Measurements from ENCODE around the gene OR4X2. TPM values are rescaled to one million over a fixed set of nuclear protein-coding genes. Genes with fewer than 3 reads are reported as not detected.

Gene OR4X2
- polyA plus RNA-seq, 1 experiment = not detected

DNA sequence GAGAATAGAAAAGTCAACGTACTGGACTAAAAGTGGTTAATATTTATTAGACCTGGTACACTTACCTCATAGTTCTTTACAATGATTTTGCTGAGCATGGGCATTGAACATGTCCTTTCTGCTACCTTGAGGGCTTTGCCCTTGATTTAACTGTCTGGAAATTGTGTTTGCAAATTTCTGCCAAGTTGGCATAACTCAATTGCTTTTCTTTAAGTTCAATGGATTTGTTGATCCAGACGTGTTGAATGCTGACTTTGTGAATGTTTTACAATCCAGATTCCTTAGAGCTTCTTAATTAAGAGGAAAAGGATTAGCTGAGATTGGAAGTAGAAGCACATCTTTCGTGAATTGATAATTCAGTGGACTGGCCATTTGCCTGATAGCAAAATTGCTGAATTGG is 7.2 kb upstream of the OR4X2 start:
- no peak for DNase-seq (ENCODE audit: low read depth, low spot score)
- POLR2A ChIA-PET = no interaction called here
- CTCF ChIA-PET = no interaction called here
- Histone ChIP-seq H3K4me3 (ENCODE audit: low read depth, low read length) (no peak overlapping the region), H3K27ac (ENCODE audit: low read depth, low read length) (no peak overlapping the region), H3K9me3 (ENCODE audit: control insufficient read depth, insufficient read depth, low read length) (no peaks in the 10 kb centered on the region), H3K27me3 (ENCODE audit: control insufficient read depth, insufficient read depth, low read length) (no peaks in the 10 kb centered on the region)
- TF ChIP-seq, protein P1, sequence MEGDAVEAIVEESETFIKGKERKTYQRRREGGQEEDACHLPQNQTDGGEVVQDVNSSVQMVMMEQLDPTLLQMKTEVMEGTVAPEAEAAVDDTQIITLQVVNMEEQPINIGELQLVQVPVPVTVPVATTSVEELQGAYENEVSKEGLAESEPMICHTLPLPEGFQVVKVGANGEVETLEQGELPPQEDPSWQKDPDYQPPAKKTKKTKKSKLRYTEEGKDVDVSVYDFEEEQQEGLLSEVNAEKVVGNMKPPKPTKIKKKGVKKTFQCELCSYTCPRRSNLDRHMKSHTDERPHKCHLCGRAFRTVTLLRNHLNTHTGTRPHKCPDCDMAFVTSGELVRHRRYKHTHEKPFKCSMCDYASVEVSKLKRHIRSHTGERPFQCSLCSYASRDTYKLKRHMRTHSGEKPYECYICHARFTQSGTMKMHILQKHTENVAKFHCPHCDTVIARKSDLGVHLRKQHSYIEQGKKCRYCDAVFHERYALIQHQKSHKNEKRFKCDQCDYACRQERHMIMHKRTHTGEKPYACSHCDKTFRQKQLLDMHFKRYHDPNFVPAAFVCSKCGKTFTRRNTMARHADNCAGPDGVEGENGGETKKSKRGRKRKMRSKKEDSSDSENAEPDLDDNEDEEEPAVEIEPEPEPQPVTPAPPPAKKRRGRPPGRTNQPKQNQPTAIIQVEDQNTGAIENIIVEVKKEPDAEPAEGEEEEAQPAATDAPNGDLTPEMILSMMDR (IDR thresholded peaks at IDR 0.05; ENCODE audit: low read depth, low read length) = no peak

DNA sequence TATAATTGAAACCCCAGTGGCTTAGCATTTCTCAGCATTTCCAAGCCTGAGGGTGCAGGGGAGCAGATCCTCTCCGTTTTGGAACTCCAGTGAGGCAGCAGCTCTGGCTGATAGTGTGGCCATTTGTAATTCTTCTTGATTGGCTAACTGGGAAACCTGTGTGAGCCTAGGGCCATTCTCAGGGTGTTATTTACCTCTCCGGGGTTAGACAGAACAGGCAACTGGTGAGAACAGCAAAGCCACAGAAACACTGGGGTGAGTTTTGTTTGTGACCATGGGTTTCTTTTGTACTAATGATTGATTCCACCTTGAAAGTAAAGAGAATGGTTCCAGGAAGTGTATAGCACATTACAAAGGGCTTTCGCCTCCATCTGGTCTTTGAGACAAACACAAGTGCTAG is 2.4 kb upstream of the OR4X2 start:
- TF ChIP-seq, protein P1 (IDR thresholded peaks at IDR 0.05; ENCODE audit: low read depth, low read length) = no peak
- no peak overlapping the region for H3K27ac ChIP-seq (ENCODE audit: low read depth, low read length)
- CTCF ChIA-PET = no interaction called here
- H3K9me3 ChIP-seq (ENCODE audit: control insufficient read depth, insufficient read depth, low read length) = no peaks in the 10 kb centered on the region
- no peak for DNase-seq (ENCODE audit: low read depth, low spot score)
- H3K27me3 ChIP-seq (ENCODE audit: control insufficient read depth, insufficient read depth, low read length) = no peaks in the 10 kb centered on the region
- POLR2A ChIA-PET = no interaction called here
- no peak overlapping the region for H3K4me3 ChIP-seq (ENCODE audit: low read depth, low read length)

DNA sequence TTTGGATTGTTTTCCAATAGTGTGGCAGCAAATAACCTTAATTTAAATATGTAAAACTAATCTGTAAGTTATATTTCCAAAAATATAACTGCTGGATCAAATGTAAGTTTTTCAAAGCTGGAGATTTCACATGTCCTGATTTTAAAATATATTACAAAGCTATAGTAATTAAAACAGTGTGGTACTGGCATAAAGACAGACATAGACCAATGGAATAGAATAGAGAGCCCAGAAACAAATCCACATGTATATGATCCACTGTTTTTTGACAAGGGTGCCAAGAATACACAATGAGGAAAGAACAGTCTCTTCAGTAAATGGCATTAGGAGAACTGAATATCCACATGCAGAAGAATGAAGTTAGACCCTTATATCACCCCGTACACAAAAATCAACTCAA is 4.0 kb downstream of the OR4X2 start:
- CTCF ChIA-PET = interaction anchor here (1.2 kb wide), 1 partner anchor 56 kb away, joined by 4 read pairs; no protein-coding TSS in a partner anchor
- H3K9me3 ChIP-seq (ENCODE audit: control insufficient read depth, insufficient read depth, low read length) = no peaks in the 10 kb centered on the region
- H3K27ac ChIP-seq (ENCODE audit: low read depth, low read length) = no peak overlapping the region
- TF ChIP-seq, protein P1 (IDR thresholded peaks at IDR 0.05; ENCODE audit: low read depth, low read length) = no peak
- no peaks in the 10 kb centered on the region for H3K27me3 ChIP-seq (ENCODE audit: control insufficient read depth, insufficient read depth, low read length)
- POLR2A ChIA-PET = no interaction called here
- no peak overlapping the region for H3K4me3 ChIP-seq (ENCODE audit: low read depth, low read length)
- DNase-seq (ENCODE audit: low read depth, low spot score) = no peak

DNA sequence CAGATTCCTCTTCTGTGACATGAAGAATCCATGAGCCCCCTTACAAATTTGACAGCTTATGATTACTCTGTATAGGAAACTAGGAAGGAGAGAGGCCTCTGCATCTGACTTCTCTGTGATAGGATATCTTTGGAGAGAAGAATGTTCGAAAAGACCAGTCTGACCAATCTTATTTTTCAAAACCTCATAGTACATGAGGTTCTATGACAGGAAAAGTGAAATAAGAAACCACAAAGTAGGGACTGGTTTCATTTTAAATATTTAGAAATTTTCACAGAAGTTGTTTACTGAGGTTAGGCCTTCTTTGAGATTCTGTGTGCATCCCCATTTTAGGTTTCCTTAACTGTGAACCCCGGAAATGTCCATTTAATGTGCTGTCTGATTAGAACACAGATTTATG is 16.7 kb downstream of the OR4X2 start:
- ChIA-PET POLR2A (no interaction called here), CTCF (interaction anchor here (0.6 kb wide), 1 partner anchor 328 kb away, joined by 3 read pairs; no protein-coding TSS in a partner anchor)
- Histone ChIP-seq H3K27me3 (ENCODE audit: control insufficient read depth, insufficient read depth, low read length) (no peaks in the 10 kb centered on the region), H3K27ac (ENCODE audit: low read depth, low read length) (no peak overlapping the region), H3K9me3 (ENCODE audit: control insufficient read depth, insufficient read depth, low read length) (no peaks in the 10 kb centered on the region), H3K4me3 (ENCODE audit: low read depth, low read length) (no peak overlapping the region)
- no peak for DNase-seq (ENCODE audit: low read depth, low spot score)
- TF ChIP-seq, protein P1 (IDR thresholded peaks at IDR 0.05; ENCODE audit: low read depth, low read length) = no peak

DNA sequence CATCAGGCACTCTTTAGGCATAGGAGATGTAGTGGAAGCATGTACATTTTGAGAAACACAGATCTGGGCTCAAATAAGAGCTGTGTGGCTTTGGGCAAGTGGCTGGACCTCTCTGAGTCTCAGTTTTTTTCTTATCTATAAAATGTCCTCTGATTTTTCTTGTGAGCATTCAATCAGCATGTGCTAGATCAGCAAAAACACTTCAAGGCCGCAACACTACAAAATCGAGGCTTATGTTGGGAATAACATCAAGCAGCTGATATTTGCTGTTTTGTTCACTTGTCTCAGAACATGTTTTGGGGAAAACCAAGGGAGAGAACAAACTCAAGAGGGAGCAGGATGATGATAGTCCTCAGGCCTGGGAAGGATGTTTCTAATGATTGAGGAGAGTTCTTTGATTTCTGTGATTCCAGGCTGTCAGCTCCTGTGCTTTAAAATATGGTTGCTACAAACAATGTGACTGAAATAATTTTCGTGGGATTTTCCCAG is 18.6 kb downstream of the OR4X2 start, which contains the start of gene OR4X1:
Gene OR4X1 (plus strand): TSS at position 439 of the 489 bp plus-strand sequence. CDS start 0 bp downstream, at position 439.
- Histone ChIP-seq H3K4me3 (ENCODE audit: low read depth, low read length) (no peak within 1 kb of the TSS), H3K27ac (ENCODE audit: low read depth, low read length) (no peak within 1 kb of the TSS), H3K27me3 (ENCODE audit: control insufficient read depth, insufficient read depth, low read length) (no peaks in the 10 kb centered on the region), H3K9me3 (ENCODE audit: control insufficient read depth, insufficient read depth, low read length) (no peaks in the 10 kb centered on the region)
- DNase-seq (ENCODE audit: low read depth, low spot score) = no peak
- ChIA-PET CTCF (no interaction called here), POLR2A (no interaction called here)
- TF ChIP-seq, protein P1 (IDR thresholded peaks at IDR 0.05; ENCODE audit: low read depth, low read length) = no peak

Data from AG04450 (cell line).